Inflammatory macrophage (primary cell): ENCODE measurements around the gene WHAMM.
"Not testable (repeated sequence)": the region's sequence is repeated elsewhere in the genome, so short reads cannot be mapped to it uniquely, and the experiment has no call there.

ENCODE experiments used
- DNase-seq, 2 donors: peaks; one replicate each; pipeline ENCODE4 v3.0.0-alpha.2; 2020 to 2022

Gene WHAMM

DNA sequence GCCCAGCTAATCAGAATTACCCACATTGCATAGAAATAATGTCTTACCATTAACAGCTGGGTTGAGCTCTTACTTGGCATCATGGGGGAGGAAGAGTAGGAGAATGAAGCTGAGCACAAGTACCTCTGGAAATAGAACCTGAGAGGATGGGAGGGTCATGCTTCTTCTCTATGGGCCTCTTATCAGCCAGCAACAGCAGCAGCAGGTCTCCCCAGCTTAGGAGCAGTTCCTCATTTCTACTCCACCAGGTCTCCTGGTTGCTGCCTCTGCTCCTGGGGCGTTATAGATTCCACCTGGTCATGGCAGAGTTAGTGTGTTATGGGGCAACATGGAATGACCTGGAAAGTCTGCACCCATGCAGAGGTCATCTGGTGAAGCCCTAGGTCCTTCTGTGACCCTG, 6.9 kb upstream of the WHAMM start:
- no peak for DNase-seq

- no peak for DNase-seq
Measured at GRCh38 chr15:82803793-82804574, 5.4 kb upstream of the WHAMM start.

DNA sequence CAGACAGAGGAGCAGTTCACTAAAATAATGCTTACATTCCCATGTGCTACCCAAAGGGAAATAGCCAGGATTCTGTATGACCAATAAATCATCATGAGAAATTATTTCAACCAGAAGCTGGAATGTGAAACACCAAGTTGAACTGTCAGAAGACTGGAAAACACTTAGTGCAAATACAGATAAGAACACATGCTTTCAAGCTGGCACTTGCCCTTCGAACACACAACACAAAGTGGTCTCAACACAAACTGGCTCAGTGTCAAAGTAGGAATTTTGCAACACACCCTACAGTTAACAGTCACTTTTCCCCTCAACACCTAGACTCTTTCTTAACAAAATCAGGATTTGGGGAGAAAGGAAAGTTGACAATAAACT, 4.9 kb upstream of the WHAMM start:
- DNase-seq, result no peak

DNA sequence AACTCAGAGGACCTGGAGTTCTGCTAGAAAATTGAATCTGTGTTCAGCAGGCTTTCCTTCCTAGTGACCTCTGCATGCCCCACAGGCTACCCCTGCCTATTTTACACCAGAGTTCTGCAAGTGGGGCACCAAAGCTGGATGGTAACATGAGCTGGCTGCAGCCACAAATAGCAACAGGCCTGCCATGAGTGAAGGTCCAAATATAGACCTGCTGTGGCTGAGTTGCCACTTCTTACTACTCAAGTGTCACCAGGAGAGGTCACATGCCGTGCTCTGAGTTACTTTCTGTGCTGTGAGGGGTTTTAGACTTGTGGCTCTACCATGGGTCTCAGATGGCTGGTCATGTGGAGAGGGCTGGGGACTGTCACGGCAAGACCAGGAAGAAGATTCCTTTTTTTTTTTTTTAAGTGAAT, 3.4 kb upstream of the WHAMM start, which contains the start of gene FSD2:
TSS of gene FSD2 (minus strand) at position 76 of the 413 bp plus-strand sequence. CDS start 18,679 bp downstream, outside the sequence.
- peak in 1 of 2 donors; percentile 44 for DNase-seq

GRCh38 chr15:82807920-82808633, 1.4 kb upstream of the WHAMM start:
- no peak for DNase-seq

GRCh38 chr15:82808634-82809041, 790 bp upstream of the WHAMM start:
- DNase-seq, result no peak

- peak in 1 of 2 donors; percentile 39 for DNase-seq
Measured at GRCh38 chr15:82810061-82810889, 847 bp downstream of the WHAMM start.

- DNase-seq, result peak; percentile 24 to 38
Measured at GRCh38 chr15:82810890-82811426, 1.5 kb downstream of the WHAMM start.

- no peak for DNase-seq
Measured at GRCh38 chr15:82812994-82813393, 3.6 kb downstream of the WHAMM start.

DNA sequence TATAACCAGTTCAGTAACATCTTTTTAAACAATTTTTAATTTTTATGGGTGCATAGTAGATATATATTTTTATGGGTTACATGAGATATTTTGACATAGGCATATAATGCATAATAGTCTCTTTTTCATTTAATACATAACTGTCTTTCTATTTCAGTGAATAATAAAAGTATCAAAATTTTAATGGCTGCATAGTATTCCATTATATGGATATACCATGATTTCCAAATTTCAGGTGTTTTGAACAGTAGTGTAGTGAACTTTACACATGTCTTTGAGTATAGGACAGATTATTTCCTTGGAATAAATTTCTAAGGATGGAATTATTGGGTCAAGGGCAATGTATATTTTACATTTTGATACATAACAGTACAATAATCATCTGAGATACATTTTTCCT, 10.7 kb downstream of the WHAMM start:
- no peak for DNase-seq

DNA sequence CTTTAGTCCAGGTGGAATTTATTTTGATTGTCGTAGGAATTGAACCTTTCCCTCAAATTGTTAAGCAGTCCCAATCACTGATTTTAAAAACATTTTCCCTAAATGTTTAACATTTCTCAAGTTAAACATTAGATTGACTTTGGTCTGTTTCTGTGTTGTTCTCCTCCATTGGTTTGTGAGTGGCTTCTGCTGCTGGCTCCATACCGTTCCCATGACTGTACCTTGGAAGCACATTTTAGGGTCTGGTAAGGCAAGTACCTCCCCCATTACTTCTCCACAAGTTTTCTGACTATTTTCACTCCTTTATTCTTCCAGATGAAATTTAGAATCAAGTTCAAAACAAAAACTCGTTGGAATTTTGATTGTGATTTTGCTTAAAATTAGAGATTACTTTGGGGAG, 12.0 kb downstream of the WHAMM start:
- DNase-seq, result not testable (repeated sequence)

- not testable (repeated sequence) for DNase-seq
Measured at GRCh38 chr15:82821851-82822250, 12.4 kb downstream of the WHAMM start.

- no peak for DNase-seq
Measured at GRCh38 chr15:82823049-82823448, 13.6 kb downstream of the WHAMM start.

- DNase-seq, result peak in 1 of 2 donors; percentile 12
Measured at GRCh38 chr15:82828075-82828474, 18.6 kb downstream of the WHAMM start.

GRCh38 chr15:82829234-82829633, 19.8 kb downstream of the WHAMM start:
- no peak for DNase-seq

GRCh38 chr15:82830427-82831173, 21.2 kb downstream of the WHAMM start:
- DNase-seq, result no peak

GRCh38 chr15:82831894-82832600, 22.6 kb downstream of the WHAMM start:
- no peak for DNase-seq

GRCh38 chr15:82832601-82833361, 23.4 kb downstream of the WHAMM start:
- DNase-seq, result peak; percentile 77 to 80

DNA sequence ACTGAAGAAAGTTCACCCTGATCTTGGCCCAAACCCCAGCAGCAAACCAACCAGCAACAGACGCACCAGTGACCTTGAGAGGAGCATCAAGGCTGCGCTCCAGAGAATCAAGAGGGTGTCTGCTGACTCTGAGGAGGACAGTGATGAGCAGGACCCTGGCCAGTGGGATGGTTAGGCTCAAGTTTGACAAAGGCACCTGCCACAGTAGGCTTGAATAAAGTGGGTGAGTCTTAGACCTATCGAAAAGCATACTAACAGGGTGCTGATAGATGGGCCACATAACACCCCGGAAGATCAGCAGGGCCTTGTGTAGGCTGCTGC, 23.9 kb downstream of the WHAMM start:
- no peak for DNase-seq

DNA sequence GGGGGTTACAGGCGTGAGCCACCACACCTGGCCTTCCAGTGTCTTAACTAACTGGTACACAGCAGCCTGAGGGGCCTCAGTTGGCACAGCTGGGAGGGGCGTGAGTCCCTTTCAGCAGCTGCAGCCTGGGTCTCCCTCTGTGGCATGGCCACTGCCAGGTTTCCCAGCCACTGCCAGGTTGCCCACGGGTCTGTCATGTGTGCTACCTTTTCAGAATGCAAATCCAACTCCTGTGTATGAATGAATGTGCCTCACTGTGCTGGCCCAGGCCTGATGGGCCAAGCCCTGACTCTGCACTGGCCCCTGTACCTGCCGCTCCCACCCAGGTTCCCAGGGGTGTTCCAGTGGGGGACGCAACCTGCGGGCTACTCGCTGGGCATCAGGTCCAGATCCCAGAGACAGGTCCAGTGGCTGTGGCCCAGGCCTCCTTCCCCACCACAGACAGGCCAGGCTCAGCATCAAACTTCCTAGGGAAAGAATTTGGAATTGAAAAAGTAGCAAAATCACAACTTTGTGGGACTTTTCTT, 26.0 kb downstream of the WHAMM start:
- no peak for DNase-seq
